Ascending aorta (tissue), 2 donors: ENCODE results near the gene FBXL14. TPM values are rescaled to one million over a fixed set of nuclear protein-coding genes. Genes with fewer than 3 reads are reported as not detected.
A peak's percentile ranks its signal among the peaks of the same experiment; 100 is the strongest.

Source experiments
- DNase-seq, 2 donors: peaks; one replicate each; pipeline ENCODE4 v3.0.0-alpha.2; 2019; ENCODE audit warnings: low spot score in 2 of 2
- H3K27ac ChIP-seq, 2 donors: fragments of 200-600 bp; sonication (generic); one replicate each; pipeline ENCODE4 v1.5.1; 2016 to 2017; ENCODE audit warnings: mild to moderate bottlenecking in 1 of 2
- H3K27me3 ChIP-seq: fragments of 200-600 bp; sonication (generic); one replicate; pipeline ENCODE4 v1.5.1; 2017
- H3K36me3 ChIP-seq, 2 donors: fragments of 200-600 bp; sonication (generic); one replicate each; pipeline ENCODE4 v1.5.1; 2016
- H3K4me1 ChIP-seq, 2 donors: fragments of 200-600 bp; sonication (generic); one replicate each; pipeline ENCODE4 v1.5.1; 2016 to 2017; ENCODE audit warnings: mild to moderate bottlenecking in 1 of 2
- H3K4me3 ChIP-seq, 2 donors: fragments of 200-600 bp; sonication (generic); one replicate each; pipeline ENCODE4 v1.5.1; 2016 to 2017; ENCODE audit warnings: mild to moderate bottlenecking in 1 of 2
- H3K9me3 ChIP-seq, 2 donors: fragments of 200-600 bp; sonication (generic); one replicate each; pipeline ENCODE4 v1.5.1; 2016
- CTCF ChIP-seq, 3 experiments: fragments of 200-600 bp in 2 of 3; fragments of 450-650 bp in 1 of 3; sonication (generic) in 2 of 3; IDR thresholded peaks; one replicate each; pipeline ENCODE4 v1.5.1; 2016 to 2019; ENCODE audit warnings: antibody characterized with exemption in 3 of 3, mild to moderate bottlenecking in 1 of 3, moderate library complexity in 1 of 3
- intact Hi-C: fragments of 100-400 bp; cut with DNase I; formaldehyde crosslinking; loops from one replicate; pipeline ENCODE4 v1.15.1; 2023
- total RNA-seq: library from RNA; depleted of rRNA; stranded (reverse); fragments of >200 nt; gene quantifications from one replicate; pipeline ENCODE4 v1.1.0, GENCODE V29; 2016

Gene FBXL14
- total RNA-seq, 1 donor from 2014 or later = 14.7 TPM

GRCh38 chr12:1616233-1617066, 22.1 kb upstream of the FBXL14 start:
- no peak overlapping the region for H3K4me3 ChIP-seq
- DNase-seq = no peak
- no peaks in the 10 kb centered on the region for H3K9me3 ChIP-seq
- no peak for TF ChIP-seq CTCF (IDR thresholded peaks at IDR 0.05)
- intact Hi-C loops = no loop called here
- no peaks in the 10 kb centered on the region for H3K27me3 ChIP-seq
- no peaks in the 10 kb centered on the region for H3K36me3 ChIP-seq
- H3K4me1 ChIP-seq = peaks cover 0 to under 1% of the 10 kb centered on the region in 2 donors
- no peak overlapping the region for H3K27ac ChIP-seq

GRCh38 chr12:1614360-1614759, 20.0 kb upstream of the FBXL14 start:
- intact Hi-C loops = no loop called here
- H3K27me3 ChIP-seq = no peaks in the 10 kb centered on the region

GRCh38 chr12:1613860-1614259, 19.5 kb upstream of the FBXL14 start:
- intact Hi-C loops = no loop called here
- no peak for DNase-seq
- no peaks in the 10 kb centered on the region for H3K36me3 ChIP-seq
- no peaks in the 10 kb centered on the region for H3K27me3 ChIP-seq
- H3K9me3 ChIP-seq = no peaks in the 10 kb centered on the region
- H3K4me3 ChIP-seq = no peak overlapping the region
- H3K4me1 ChIP-seq = peaks cover 0 to 3% of the 10 kb centered on the region in 2 donors
- no peak overlapping the region for H3K27ac ChIP-seq
- no peak for TF ChIP-seq CTCF (IDR thresholded peaks at IDR 0.05)

More at GRCh38 chr12:1614360-1614759, 20.0 kb upstream of the FBXL14 start:
- no peak for DNase-seq
- peaks cover 0 to 3% of the 10 kb centered on the region in 2 donors for H3K4me1 ChIP-seq
- no peak overlapping the region for H3K4me3 ChIP-seq
- no peaks in the 10 kb centered on the region for H3K9me3 ChIP-seq
- H3K36me3 ChIP-seq = no peaks in the 10 kb centered on the region
- H3K27ac ChIP-seq = no peak overlapping the region
- no peak for TF ChIP-seq CTCF (IDR thresholded peaks at IDR 0.05)

GRCh38 chr12:1611803-1612572, 17.6 kb upstream of the FBXL14 start:
- Histone ChIP-seq H3K9me3 (no peaks in the 10 kb centered on the region), H3K36me3 (no peaks in the 10 kb centered on the region), H3K27me3 (no peaks in the 10 kb centered on the region), H3K27ac (peak overlapping the region; percentile 11 to 21), H3K4me1 (peaks cover 0 to 4% of the 10 kb centered on the region in 2 donors), H3K4me3 (peak overlapping the region in 1 of 2 donors; percentile 19)
- no peak for TF ChIP-seq CTCF (IDR thresholded peaks at IDR 0.05)
- intact Hi-C loops = no loop called here
- DNase-seq = no peak

- TF ChIP-seq CTCF (IDR thresholded peaks at IDR 0.05) = no peak
- DNase-seq = no peak
- intact Hi-C loops = no loop called here
- Histone ChIP-seq H3K27me3 (no peaks in the 10 kb centered on the region), H3K9me3 (no peaks in the 10 kb centered on the region), H3K4me1 (peaks cover 7 to 13% of the 10 kb centered on the region in 2 donors), H3K4me3 (no peak overlapping the region), H3K27ac (no peak overlapping the region), H3K36me3 (no peaks in the 10 kb centered on the region)
Measured at GRCh38 chr12:1610072-1610643, 15.8 kb upstream of the FBXL14 start.
